Right lobe of liver (tissue), 6 donors: ENCODE measurements around the gene NAV2. TPM values are rescaled to one million over a fixed set of nuclear protein-coding genes. Genes with fewer than 3 reads are reported as not detected.
A peak's percentile ranks its signal among the peaks of the same experiment; 100 is the strongest.

Source experiments
- ATAC-seq, 4 donors: fragments of 200-7000 bp; cut with Tn5 transposase; one replicate each; pipeline ENCODE4 v1.9.1; 2020; ENCODE audit warnings: mild to moderate bottlenecking in 4 of 4, moderate library complexity in 4 of 4
- DNase-seq, 3 donors: peaks; one replicate each; pipeline ENCODE4 v3.0.0-alpha.2; 2020
- H3K27ac ChIP-seq, 3 donors: fragments of 200-600 bp; one replicate each; pipeline ENCODE4 v1.8.0; 2022
- H3K27me3 ChIP-seq, 2 donors: fragments of 200-600 bp; one replicate each; pipeline ENCODE4 v1.8.0; 2022
- H3K36me3 ChIP-seq, 4 donors: fragments of 200-600 bp; sonication (generic) in 1 of 4; one replicate each; pipeline versions ENCODE4 v1.5.1 to v1.8.0; 2017 to 2022; ENCODE audit warnings: control low read depth in 1 of 4
- H3K4me1 ChIP-seq, 4 donors: fragments of 200-600 bp; sonication (generic) in 1 of 4; one replicate each; pipeline versions ENCODE4 v1.5.1 to v1.8.0; 2017 to 2022; ENCODE audit warnings: control low read depth in 1 of 4
- H3K4me3 ChIP-seq, 3 donors: fragments of 200-600 bp; one replicate each; pipeline ENCODE4 v1.8.0; 2022
- H3K9me3 ChIP-seq, 4 donors: fragments of 200-600 bp; sonication (generic) in 1 of 4; one replicate each; pipeline versions ENCODE4 v1.5.1 to v1.8.0; 2017 to 2022; ENCODE audit warnings: control low read depth in 1 of 4
- CTCF ChIP-seq, 4 donors: fragments of 200-600 bp in 3 of 4; fragments of 450-650 bp in 1 of 4; IDR thresholded peaks; one replicate each; pipeline versions ENCODE4 v1.5.1 to v1.8.0; 2016 to 2022; ENCODE audit warnings: antibody characterized with exemption in 4 of 4, mild to moderate bottlenecking in 2 of 4
- POLR2A ChIP-seq: fragments of 450-650 bp; IDR thresholded peaks from one replicate; pipeline ENCODE4 v1.6.1; 2017; ENCODE audit warnings: antibody characterized with exemption, mild to moderate bottlenecking
- WGBS: methylation state at CpG from one replicate; pipeline ENCODE4 v1.1.6; 2018; ENCODE audit warnings: low coverage, low lambda C conversion rate; ENCODE audit not compliant: insufficient coverage; ENCODE audit errors: missing lambda C conversion rate; 5-methylcytosine and 5-hydroxymethylcytosine counted together
- intact Hi-C, 2 donors: fragments of 100-400 bp; cut with DNase I; formaldehyde crosslinking; loops; one replicate each; pipeline versions ENCODE4 v1.11.2 to v1.14.1; 2022
- total RNA-seq, 6 experiments: library from RNA; depleted of rRNA in 2 of 6; stranded (reverse); fragments of >200 nt in 2 of 6; fragmentation: NEBNext Ultra II Directional in 3 of 6; extraction: Animal tissue kit (Norgen Biotek cat#: 25700) in 3 of 6; gene quantifications; one replicate each; pipeline versions ENCODE4 v1.1.0 to v1.2.4, GENCODE V29; 2016 to 2023
- donor health status: DM: no; HTN: yes; CAD: no.
- donor health status: DM: no; HTN: no; CAD: no.
- donor health status: DM: no; HTN: no; CAD: no.
- donor health status: DM: no; HTN: yes; CAD: no.
- donor health status: DM: no; HTN: yes; CAD: no.

NAV2 gene
- total RNA-seq, 6 experiments from 2014 or later = 15.5 to 69.2 (median 37.1) TPM

- no peak for DNase-seq
- intact Hi-C loops = no loop called here
Measured at GRCh38 chr11:19669511-19669910, 43.1 kb upstream of the NAV2 start.

GRCh38 chr11:19670030-19670791 lies 42.4 kb upstream of the NAV2 start:
- WGBS = 83% methylated on average over 8 of the region's 13 CpGs
- no peak for DNase-seq

More at GRCh38 chr11:19669511-19669910, 43.1 kb upstream of the NAV2 start:
- H3K27me3 ChIP-seq = no peaks in the 10 kb centered on the region
- no peaks in the 10 kb centered on the region for H3K9me3 ChIP-seq
- no peak overlapping the region for H3K27ac ChIP-seq
- no CpG with 5 or more reads among the region's 1 CpG for WGBS
- H3K4me1 ChIP-seq = peaks cover 0 to 6% (median 0%) of the 10 kb centered on the region in 4 donors
- no peak overlapping the region for H3K4me3 ChIP-seq
- no peak for TF ChIP-seq CTCF (IDR thresholded peaks at IDR 0.05)
- TF ChIP-seq POLR2A = no peak
- no peak for ATAC-seq
- no peaks in the 10 kb centered on the region for H3K36me3 ChIP-seq

GRCh38 chr11:19672586-19673206 lies 39.9 kb upstream of the NAV2 start:
- Histone ChIP-seq H3K36me3 (no peaks in the 10 kb centered on the region), H3K4me1 (peaks cover 0 to 6% (median 0%) of the 10 kb centered on the region in 4 donors), H3K4me3 (no peak overlapping the region), H3K27me3 (no peaks in the 10 kb centered on the region), H3K27ac (no peak overlapping the region), H3K9me3 (no peaks in the 10 kb centered on the region)
- ATAC-seq (peak; percentile 59 to 85 (median 62)), DNase-seq (no peak)
- TF ChIP-seq CTCF (IDR thresholded peaks at IDR 0.05) = no peak
- TF ChIP-seq POLR2A = no peak
- WGBS = 73% methylated on average over 2 of the region's 2 CpGs
- intact Hi-C loops = no loop called here

More at GRCh38 chr11:19670030-19670791, 42.4 kb upstream of the NAV2 start:
- peaks cover 0 to 6% (median 0%) of the 10 kb centered on the region in 4 donors for H3K4me1 ChIP-seq
- intact Hi-C loops = no loop called here
- H3K27me3 ChIP-seq = no peaks in the 10 kb centered on the region
- no peaks in the 10 kb centered on the region for H3K36me3 ChIP-seq
- no peak overlapping the region for H3K4me3 ChIP-seq
- H3K9me3 ChIP-seq = no peaks in the 10 kb centered on the region
- H3K27ac ChIP-seq = no peak overlapping the region
- TF ChIP-seq CTCF (IDR thresholded peaks at IDR 0.05) (no peak), POLR2A (no peak)
- ATAC-seq = peak in 3 of 4 donors; percentile 14 to 38 (median 18)

- DNase-seq (no peak), ATAC-seq (peak in 3 of 4 donors; percentile 5 to 20 (median 19))
- TF ChIP-seq POLR2A (no peak), CTCF (IDR thresholded peaks at IDR 0.05) (no peak)
- WGBS = 89% methylated on average over 5 of the region's 14 CpGs
- intact Hi-C loops = no loop called here
- peaks cover 0 to 6% (median 0%) of the 10 kb centered on the region in 4 donors for H3K4me1 ChIP-seq
- H3K36me3 ChIP-seq = no peaks in the 10 kb centered on the region
- no peaks in the 10 kb centered on the region for H3K9me3 ChIP-seq
- no peaks in the 10 kb centered on the region for H3K27me3 ChIP-seq
- H3K4me3 ChIP-seq = no peak overlapping the region
- no peak overlapping the region for H3K27ac ChIP-seq
Measured at GRCh38 chr11:19673924-19674729, 38.5 kb upstream of the NAV2 start.
